Measurements from ENCODE around the gene CTDSPL2.
"Not testable (repeated sequence)": the region's sequence is repeated elsewhere in the genome, so short reads cannot be mapped to it uniquely, and the experiment has no call there.

CTDSPL2 gene

GRCh38 chr15:44426975-44427755, at the start of gene CTDSPL2:
CTDSPL2 (plus strand) TSS chr15:44427629; CDS start chr15:44459015, 31,386 bp downstream.
- DNase-seq = peak; percentile 99

GRCh38 chr15:44381236-44381635, 46.2 kb upstream of the CTDSPL2 start:
- no peak for DNase-seq

GRCh38 chr15:44385344-44385942, 42.0 kb upstream of the CTDSPL2 start:
- no peak for DNase-seq

- DNase-seq = no peak
Observed at GRCh38 chr15:44394062-44394461, 33.4 kb upstream of the CTDSPL2 start.

GRCh38 chr15:44394562-44394961, 32.9 kb upstream of the CTDSPL2 start:
- no peak for DNase-seq

- DNase-seq = no peak
Observed at GRCh38 chr15:44397869-44398268, 29.6 kb upstream of the CTDSPL2 start.

GRCh38 chr15:44414001-44414400, 13.4 kb upstream of the CTDSPL2 start:
- DNase-seq = no peak

GRCh38 chr15:44427756-44428724, 611 bp downstream of the CTDSPL2 start:
- peak; percentile 61 to 77 for DNase-seq

GRCh38 chr15:44435893-44436667, 8.7 kb downstream of the CTDSPL2 start:
- no peak for DNase-seq

- no peak for DNase-seq
Observed at GRCh38 chr15:44438402-44438801, 11.0 kb downstream of the CTDSPL2 start.

- DNase-seq = no peak
Observed at GRCh38 chr15:44441095-44441501, 13.7 kb downstream of the CTDSPL2 start.

- no peak for DNase-seq
Observed at GRCh38 chr15:44443515-44443914, 16.1 kb downstream of the CTDSPL2 start.

GRCh38 chr15:44447772-44448376, 20.4 kb downstream of the CTDSPL2 start:
- DNase-seq = no peak

GRCh38 chr15:44450172-44450571, 22.7 kb downstream of the CTDSPL2 start:
- no peak for DNase-seq

- DNase-seq = not testable (repeated sequence)
Observed at GRCh38 chr15:44453578-44454283, 26.3 kb downstream of the CTDSPL2 start.

- DNase-seq = no peak
Observed at GRCh38 chr15:44458429-44458828, 31.0 kb downstream of the CTDSPL2 start.

GRCh38 chr15:44468709-44469385, 41.4 kb downstream of the CTDSPL2 start:
- no peak for DNase-seq

GRCh38 chr15:44471885-44472455, 44.5 kb downstream of the CTDSPL2 start:
- DNase-seq = no peak

GRCh38 chr15:44479343-44479742, 51.9 kb downstream of the CTDSPL2 start:
- no peak for DNase-seq

- DNase-seq = no peak
Observed at GRCh38 chr15:44482090-44482489, 54.7 kb downstream of the CTDSPL2 start.

Measured in NCI-H2081 (cell line).